HG02973 (cell line): Measurements from ENCODE around the gene FAT2.

Experiments used
- ATAC-seq: cut with Tn5 transposase; IDR thresholded peaks from one replicate; pipeline ENCODE4 v1.9.1; 2021; ENCODE audit warnings: moderate library complexity; ENCODE audit not compliant: unreplicated experiment

FAT2 gene, protein sequence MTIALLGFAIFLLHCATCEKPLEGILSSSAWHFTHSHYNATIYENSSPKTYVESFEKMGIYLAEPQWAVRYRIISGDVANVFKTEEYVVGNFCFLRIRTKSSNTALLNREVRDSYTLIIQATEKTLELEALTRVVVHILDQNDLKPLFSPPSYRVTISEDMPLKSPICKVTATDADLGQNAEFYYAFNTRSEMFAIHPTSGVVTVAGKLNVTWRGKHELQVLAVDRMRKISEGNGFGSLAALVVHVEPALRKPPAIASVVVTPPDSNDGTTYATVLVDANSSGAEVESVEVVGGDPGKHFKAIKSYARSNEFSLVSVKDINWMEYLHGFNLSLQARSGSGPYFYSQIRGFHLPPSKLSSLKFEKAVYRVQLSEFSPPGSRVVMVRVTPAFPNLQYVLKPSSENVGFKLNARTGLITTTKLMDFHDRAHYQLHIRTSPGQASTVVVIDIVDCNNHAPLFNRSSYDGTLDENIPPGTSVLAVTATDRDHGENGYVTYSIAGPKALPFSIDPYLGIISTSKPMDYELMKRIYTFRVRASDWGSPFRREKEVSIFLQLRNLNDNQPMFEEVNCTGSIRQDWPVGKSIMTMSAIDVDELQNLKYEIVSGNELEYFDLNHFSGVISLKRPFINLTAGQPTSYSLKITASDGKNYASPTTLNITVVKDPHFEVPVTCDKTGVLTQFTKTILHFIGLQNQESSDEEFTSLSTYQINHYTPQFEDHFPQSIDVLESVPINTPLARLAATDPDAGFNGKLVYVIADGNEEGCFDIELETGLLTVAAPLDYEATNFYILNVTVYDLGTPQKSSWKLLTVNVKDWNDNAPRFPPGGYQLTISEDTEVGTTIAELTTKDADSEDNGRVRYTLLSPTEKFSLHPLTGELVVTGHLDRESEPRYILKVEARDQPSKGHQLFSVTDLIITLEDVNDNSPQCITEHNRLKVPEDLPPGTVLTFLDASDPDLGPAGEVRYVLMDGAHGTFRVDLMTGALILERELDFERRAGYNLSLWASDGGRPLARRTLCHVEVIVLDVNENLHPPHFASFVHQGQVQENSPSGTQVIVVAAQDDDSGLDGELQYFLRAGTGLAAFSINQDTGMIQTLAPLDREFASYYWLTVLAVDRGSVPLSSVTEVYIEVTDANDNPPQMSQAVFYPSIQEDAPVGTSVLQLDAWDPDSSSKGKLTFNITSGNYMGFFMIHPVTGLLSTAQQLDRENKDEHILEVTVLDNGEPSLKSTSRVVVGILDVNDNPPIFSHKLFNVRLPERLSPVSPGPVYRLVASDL (N-terminal part only)

DNA sequence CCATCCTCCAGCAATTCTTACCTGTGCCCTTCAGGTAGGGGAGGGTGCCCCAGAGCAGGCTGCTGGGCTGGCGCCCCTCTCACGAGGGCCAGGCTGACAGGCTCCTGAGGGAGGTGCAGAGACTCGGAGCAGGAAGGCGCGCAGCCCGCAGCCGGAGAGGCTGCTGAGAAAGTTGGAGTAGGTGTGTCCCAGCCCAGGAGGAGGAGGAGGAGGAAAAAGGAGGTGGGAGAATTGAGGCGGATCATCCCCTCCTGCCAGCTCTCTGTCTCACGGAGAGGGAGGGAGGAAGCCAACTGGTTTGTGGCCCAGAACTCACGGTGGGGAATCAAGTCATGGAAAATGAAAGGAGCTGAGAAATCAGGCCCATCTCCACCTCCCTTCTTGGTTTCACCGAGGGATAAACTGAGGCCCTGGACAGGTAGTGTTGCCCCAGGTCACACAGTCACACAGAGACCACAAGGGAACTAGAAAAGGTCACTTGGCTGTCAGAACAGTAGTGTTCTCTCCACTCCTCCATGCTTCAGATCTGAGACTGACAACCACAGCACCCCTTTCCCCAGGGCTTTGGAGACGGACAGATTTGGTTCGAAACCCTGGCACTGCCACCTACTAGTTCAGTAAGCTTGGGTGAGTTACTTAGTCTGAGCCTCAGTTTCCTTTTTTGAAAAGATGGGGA, at the start of gene FAT2:
TSS of gene FAT2 (minus strand) at position 188 of the 676 bp plus-strand sequence. CDS start 22,400 bp downstream, outside the sequence.
- ATAC-seq, result no peak

- no peak for ATAC-seq
These were observed 47.5 kb upstream of the FAT2 start for GRCh38 chr5:151638619-151639018.

DNA sequence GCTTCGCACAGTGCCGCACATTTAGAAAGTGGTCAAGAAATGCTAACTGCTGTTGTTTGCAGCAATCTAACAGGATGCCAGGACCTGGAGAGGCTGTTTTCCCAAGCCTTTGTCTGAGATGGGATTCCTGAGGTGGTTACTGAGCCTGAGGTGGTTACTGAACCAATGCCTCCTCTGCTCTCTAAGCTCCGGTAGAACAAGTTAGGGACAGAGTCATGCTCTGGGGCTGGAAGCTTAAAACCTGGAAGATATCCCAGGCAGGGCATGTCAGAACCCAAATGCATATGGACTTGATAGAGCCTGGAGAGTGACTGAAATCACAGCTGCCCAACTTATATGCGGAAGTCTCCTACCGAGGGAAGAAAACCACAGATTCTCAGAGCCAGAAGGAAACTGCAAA, 46.5 kb upstream of the FAT2 start:
- ATAC-seq, result no peak

DNA sequence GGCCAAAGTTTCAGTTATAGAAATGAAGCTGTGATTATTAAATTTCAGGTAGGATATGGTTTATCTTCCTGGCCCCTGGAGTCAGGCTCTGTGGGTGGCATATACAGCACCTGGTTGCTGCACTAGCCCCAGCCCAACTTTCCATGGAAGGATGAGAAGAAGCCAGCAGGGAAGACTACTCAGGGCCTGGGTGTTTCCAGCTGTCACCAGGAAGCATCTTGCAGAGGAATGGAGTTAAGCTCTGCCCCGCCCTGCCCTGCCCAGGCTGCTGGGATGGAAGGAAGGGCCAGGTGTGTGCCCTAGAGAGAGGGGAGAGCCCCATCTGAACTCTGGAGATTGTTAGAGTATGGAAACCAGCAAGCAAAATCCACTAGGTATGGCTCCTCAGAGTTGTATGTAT, 42.8 kb upstream of the FAT2 start:
- no peak for ATAC-seq

DNA sequence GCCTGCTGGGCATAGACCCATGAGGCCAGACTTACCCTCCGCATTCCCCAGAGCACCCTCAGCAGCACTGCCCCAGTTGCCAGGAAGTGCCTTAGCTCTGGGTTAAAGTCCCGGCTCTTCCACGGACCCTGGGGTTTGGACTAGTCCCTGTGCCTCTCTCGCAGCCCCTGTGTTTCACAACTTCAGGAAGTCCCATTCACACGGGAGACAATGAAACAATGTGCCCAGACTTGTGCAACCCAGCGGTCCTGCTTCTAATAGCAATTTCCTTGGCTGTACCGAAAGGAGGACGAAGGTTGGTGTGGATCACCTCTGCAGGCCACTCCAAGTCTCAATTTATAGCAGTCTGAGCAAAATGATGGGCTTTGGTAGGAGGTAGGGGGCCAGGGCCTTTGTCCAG, 41.8 kb upstream of the FAT2 start:
- ATAC-seq, result no peak

DNA sequence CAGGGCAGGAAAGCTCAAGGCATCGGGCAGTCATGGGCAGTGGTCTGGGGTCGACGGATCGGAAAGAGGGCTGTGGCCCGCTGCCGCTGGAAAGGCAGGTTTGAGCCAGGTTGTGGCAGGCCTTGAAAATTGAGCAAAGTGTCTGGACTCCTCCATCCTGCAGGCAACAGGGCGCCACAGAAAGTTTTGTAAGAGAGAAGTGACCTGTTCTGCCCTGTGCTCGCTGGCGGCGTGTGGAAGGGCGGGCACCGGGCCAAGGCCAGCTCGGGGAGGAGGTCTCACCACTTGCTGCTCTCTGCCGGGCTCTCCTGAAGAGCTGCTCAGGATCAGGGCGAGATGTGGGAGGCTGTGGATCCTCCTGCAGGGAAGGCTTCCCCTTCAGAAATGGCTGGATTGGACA, 41.4 kb upstream of the FAT2 start:
- ATAC-seq, result no peak

DNA sequence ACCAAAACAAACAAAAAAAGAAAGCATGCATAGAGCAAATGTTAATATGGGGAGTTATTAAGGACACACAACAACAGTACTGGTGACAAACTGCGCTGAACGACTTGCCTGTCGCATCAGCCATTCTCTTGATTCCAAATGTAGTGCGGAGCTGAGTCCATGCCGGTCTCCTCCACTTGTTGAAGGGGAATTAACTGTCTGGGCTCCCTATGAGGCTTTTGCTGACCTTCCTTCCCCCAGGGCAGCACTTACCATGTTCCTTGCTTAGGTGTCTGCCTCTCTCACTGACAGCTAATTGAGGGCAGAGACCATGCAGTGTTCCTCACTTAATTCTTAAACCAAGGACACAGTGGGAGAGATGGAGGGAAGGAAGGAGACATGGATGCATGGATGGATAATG, 40.8 kb upstream of the FAT2 start:
- no peak for ATAC-seq

DNA sequence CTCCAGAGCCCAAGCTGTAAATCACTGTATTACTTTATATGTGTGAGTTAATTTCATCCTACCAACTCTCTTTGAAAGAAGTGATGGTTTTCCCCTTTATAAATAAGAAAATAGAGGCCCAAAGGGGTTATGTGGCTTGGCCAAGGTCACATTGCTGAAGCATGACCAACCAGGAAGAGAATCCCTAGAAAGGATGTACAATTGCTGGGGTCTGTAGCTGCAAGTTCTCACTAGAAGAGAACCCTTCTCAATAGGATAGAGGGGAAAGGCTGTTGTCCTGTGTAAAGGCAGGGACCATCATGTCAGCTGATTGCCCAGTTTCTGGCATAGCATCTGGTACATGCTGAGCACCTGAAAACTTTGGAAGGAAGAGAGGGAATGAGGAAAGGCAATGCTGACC, 39.0 kb upstream of the FAT2 start:
- ATAC-seq, result no peak

DNA sequence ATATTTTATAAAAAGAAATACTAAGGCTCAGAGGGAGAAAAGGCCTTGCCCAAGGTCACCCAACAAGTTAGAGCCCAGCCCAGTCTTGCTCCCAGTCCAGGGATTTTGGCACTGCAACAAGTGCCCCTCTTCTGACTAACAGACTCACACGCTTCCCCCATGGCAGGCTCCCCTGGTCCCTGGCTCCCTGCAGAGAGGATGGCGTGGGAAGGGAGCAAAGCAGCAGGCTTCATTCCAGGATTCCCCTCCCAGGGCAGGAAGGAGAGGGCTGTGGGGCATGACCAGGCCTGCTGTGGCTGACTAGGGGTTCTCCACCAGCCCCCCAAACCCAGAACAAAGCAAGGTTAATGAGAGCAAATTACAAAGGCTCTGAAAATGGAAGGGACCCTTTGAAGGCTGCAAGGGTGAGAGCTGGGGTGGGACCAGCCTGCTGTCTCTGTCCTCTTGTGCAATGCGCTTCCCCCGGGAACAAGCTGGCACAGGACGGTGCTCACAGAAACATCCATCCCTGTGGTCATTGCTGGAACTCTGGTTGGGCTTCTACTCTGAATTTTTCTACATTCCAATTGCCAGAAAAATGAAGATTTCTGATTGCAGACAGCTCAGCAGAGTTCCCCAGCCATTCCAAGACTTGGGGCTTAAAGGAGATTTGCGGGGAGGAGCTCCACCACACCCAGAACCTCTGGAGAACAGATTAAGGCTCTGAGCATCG, 37.1 kb upstream of the FAT2 start:
- no peak for ATAC-seq

DNA sequence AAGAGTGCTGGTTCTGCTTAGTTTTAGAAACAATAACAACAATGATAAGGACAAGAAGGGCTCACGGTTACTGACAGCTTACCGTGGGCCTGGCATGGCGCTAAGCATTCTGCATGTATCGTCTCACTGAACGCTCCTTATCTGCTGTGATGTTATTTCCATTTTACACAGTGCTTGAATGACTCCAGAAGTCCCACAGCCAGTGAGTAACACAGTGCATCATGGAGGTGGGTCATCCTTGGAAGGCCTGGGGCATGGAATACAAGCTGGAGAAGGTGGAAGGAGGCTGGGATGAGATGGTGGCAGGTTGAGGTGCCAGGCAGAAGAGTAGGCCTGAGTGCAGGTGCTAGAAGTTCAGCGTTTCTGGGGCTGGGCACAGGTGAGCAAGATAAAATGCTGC, 36.5 kb upstream of the FAT2 start:
- ATAC-seq, result no peak

GRCh38 chr5:151625285-151625684, 34.2 kb upstream of the FAT2 start:
- no peak for ATAC-seq

GRCh38 chr5:151624476-151624875, 33.3 kb upstream of the FAT2 start:
- no peak for ATAC-seq

DNA sequence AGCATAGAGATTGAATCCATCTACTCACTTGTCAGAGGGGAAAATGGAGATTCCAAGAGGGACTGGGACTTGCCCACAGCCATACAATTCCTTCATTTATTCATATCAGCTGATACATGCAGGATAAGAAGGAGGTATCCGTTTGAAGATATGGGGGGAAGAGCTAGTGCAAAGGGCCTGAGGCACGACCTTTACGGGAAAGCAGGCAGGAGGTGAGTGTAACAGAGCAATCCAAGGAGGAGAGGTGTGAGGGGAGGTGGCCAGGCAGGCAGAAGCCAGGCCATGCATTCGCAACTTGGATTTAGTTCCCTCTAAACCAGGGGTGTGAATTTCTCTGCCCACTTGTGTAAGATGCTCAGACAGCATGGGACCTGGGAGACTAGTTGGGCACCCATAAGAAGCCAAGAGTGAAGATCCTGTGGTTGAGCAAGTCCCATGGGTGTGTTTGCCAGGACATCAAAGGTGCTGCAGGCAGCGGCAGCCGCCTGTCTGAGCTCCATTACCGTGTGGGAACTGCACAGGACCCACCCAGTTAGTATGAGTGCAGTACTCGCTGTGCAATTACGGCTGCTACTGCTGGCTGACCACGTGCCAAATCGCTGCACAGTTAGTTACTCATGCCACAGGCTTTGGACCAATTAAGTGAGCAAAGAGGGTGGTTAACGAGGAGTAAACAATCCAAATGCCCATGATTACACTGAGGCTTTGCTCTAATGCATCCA, 31.4 kb upstream of the FAT2 start:
- no peak for ATAC-seq

DNA sequence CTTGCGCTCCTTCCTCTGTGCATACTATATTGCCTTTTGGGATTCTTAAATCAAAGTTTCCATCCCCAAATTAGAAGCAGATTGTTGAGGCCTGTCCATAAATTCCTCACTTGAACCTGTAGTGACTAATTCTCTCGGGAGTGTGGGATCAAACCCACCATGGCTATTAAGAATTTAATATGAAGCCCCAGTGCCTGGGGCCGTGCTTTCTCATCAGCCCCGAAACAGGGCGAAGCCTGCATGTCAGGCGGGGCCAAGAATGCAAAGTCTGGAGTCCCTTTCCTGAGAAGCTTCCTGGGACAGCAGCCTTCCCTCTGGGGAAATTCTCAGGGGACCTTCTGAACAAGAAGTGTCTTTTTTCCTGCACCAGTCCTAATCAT, 29.3 kb upstream of the FAT2 start:
- no peak for ATAC-seq

- no peak for ATAC-seq
These were observed 28.8 kb upstream of the FAT2 start for GRCh38 chr5:151619812-151620460.

GRCh38 chr5:151618907-151619306, 27.8 kb upstream of the FAT2 start:
- ATAC-seq, result no peak

GRCh38 chr5:151617841-151618710, 26.9 kb upstream of the FAT2 start:
- no peak for ATAC-seq

- ATAC-seq, result no peak
These were observed 26.3 kb upstream of the FAT2 start for GRCh38 chr5:151617383-151617840.
